A549 (cell line): Measurements from ENCODE around the gene MEI4.

Source experiments
- CTCF ChIP-seq: fragments of >200 bp; sonication (Bioruptor Twin); formaldehyde crosslinking; IDR thresholded peaks from 3 replicates; pipeline ENCODE4 v1.5.1; 2016
- FOSL2 ChIP-seq, 2 experiments: fragments of 450-650 bp in 1 of 2; fragments of >200 bp in 1 of 2; sonication (Bioruptor Twin) in 1 of 2; formaldehyde crosslinking; IDR thresholded peaks; 2 replicates each; pipeline versions ENCODE4 v1.5.0 to v1.6.1; 2016 to 2020; ENCODE audit warnings: mild to moderate bottlenecking in 1 of 2, moderate library complexity in 1 of 2
- MAZ ChIP-seq: fragments of 150-350 bp; IDR thresholded peaks from 2 replicates; pipeline ENCODE4 v1.6.1; 2014; ENCODE audit warnings: antibody characterized with exemption, low read depth, low read length, borderline replicate concordance
- POLR2A ChIP-seq: IDR thresholded peaks from 2 replicates; pipeline ENCODE4 v1.6.1; 2012; ENCODE audit warnings: mild to moderate bottlenecking, low read length
- RAD21 ChIP-seq, 2 experiments: fragments of >200 bp in 1 of 2; sonication (Bioruptor Twin) in 1 of 2; formaldehyde crosslinking in 1 of 2; IDR thresholded peaks in 1 of 2; conservative IDR thresholded peaks in 1 of 2; 2 replicates in 1 of 2; 3 replicates in 1 of 2; pipeline ENCODE4 v1.6.1; 2012 to 2018; ENCODE audit warnings: inconsistent platforms in 1 of 2
- REST ChIP-seq: fragments of 200-600 bp; sonication (generic); IDR thresholded peaks from 2 replicates; pipeline ENCODE4 v1.6.1; 2016; ENCODE audit warnings: antibody characterized with exemption, mild to moderate bottlenecking, moderate library complexity
- RFX5 ChIP-seq: fragments of 450-650 bp; IDR thresholded peaks from 2 replicates; pipeline ENCODE4 v1.7.1; 2014; ENCODE audit warnings: antibody characterized with exemption, mild to moderate bottlenecking, moderate library complexity
- TF ChIP-seq, protein P1 (sequence below): fragments of 450-650 bp; IDR thresholded peaks from 2 replicates; pipeline ENCODE4 v1.6.1; 2014; ENCODE audit warnings: antibody characterized with exemption

DNA sequence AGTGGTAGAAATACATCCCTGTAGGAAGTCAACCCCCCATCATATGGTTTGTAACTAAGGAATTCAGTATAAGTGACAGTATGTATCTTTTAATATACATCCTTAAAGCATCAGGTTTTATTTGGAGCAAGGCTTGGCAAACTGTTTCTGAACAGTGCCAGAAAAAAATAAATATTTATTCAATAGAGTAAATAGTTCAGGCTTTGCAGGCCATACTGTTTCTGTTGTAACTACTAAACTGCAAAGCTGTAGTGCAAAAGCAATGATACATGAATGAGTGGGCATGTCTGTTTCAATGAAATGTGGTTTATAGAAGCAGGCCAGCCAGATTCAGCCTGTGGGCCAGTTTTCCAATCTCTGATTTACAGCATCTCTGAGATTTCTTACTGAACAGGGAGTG is 977 bp downstream of the MEI4 start:
- TF ChIP-seq CTCF (no peak), REST (no peak), POLR2A (no peak), RAD21 (conservative IDR thresholded peaks at IDR 0.05 in 1 of 2, IDR thresholded peaks at IDR 0.05 in 1 of 2) (no peak), RFX5 (no peak), FOSL2 (IDR thresholded peaks at IDR 0.05) (no peak), FOSL2 (CRISPR knock-in tag; IDR thresholded peaks at IDR 0.05) (no peak), MAZ (no peak)
- TF ChIP-seq, protein P1, sequence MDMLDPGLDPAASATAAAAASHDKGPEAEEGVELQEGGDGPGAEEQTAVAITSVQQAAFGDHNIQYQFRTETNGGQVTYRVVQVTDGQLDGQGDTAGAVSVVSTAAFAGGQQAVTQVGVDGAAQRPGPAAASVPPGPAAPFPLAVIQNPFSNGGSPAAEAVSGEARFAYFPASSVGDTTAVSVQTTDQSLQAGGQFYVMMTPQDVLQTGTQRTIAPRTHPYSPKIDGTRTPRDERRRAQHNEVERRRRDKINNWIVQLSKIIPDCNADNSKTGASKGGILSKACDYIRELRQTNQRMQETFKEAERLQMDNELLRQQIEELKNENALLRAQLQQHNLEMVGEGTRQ = no peak
